Pancreas (tissue), 10 donors: ENCODE data around the gene GSTO2. TPM values are rescaled to one million over a fixed set of nuclear protein-coding genes. Genes with fewer than 3 reads are reported as not detected.

ENCODE experiments used
- ATAC-seq, 4 donors: fragments of 200-7000 bp; cut with Tn5 transposase; one replicate each; pipeline versions ENCODE4 v1.8.0 to v1.9.1; 2020; ENCODE audit warnings: mild to moderate bottlenecking in 4 of 4, moderate library complexity in 4 of 4
- DNase-seq, 6 donors: peaks; one replicate each; pipeline ENCODE4 v3.0.0-alpha.2; 2020
- FAIRE-seq: peaks from 2 replicates; lab custom pipeline; 2012; peaks lifted over from hg19 to GRCh38; lab: Jason Lieb, UNC
- H3K27ac ChIP-seq, 4 donors: fragments of 200-600 bp; sonication (generic); 1 replicate in 3 of 4; 2 replicates in 1 of 4; pipeline versions ENCODE4 v1.5.0 to v1.8.0; 2020
- H3K27me3 ChIP-seq, 4 donors: fragments of 200-600 bp; one replicate each; pipeline ENCODE4 v1.8.0; 2021
- H3K36me3 ChIP-seq, 3 donors: fragments of 200-600 bp; sonication (generic) in 1 of 3; one replicate each; pipeline versions ENCODE4 v1.5.0 to v1.8.0; 2020 to 2021
- H3K4me1 ChIP-seq, 3 donors: fragments of 200-600 bp; one replicate each; pipeline ENCODE4 v1.8.0; 2021
- H3K4me3 ChIP-seq, 4 donors: fragments of 200-600 bp; sonication (generic) in 2 of 4; one replicate each; pipeline versions ENCODE4 v1.5.0 to v1.8.0; 2020 to 2021
- H3K9me3 ChIP-seq, 4 donors: fragments of 200-600 bp; one replicate each; pipeline ENCODE4 v1.8.0; 2021
- CTCF ChIP-seq, 4 donors: fragments of 200-600 bp; sonication (generic) in 3 of 4; IDR thresholded peaks; one replicate each; pipeline versions ENCODE4 v1.5.0 to v1.8.0; 2021; ENCODE audit warnings: antibody characterized with exemption in 4 of 4
- WGBS, 2 donors: extraction: QIAGEN DNeasy Blood & Tissue Kit; methylation state at CpG; one replicate each; pipeline ENCODE4 v1.1.7; 2013; 5-methylcytosine and 5-hydroxymethylcytosine counted together
- intact Hi-C, 3 donors: fragments of 100-400 bp; cut with DNase I; formaldehyde crosslinking; loops; one replicate each; pipeline versions ENCODE4 v1.11.1 to v1.14.2; 2022
- polyA plus RNA-seq, 2 donors: library from polyadenylated mRNA; stranded (reverse); fragments of 200-250 nt; gene quantifications; one replicate each; pipeline ENCODE4 v1.2.3, GENCODE V29; 2013
- total RNA-seq, 6 donors: library from RNA; stranded (reverse); fragmentation: NEBNext Ultra II Directional in 4 of 6; extraction: Animal tissue kit (Norgen Biotek cat#: 25700) in 4 of 6; gene quantifications; one replicate each; pipeline versions ENCODE4 v1.2.1 to v1.2.4, GENCODE V29; 2021 to 2023
- donor health status: healthy with polysubstance abuse.
- donor health status: DM: no; HTN: no; CAD: no; lungs with moderate emphysema.
- donor health status: DM: no; HTN: no; CAD: no.
- donor health status: control.
- donor health status: control.
- donor health status: Bipolar disorder and iron deficiency.
- donor health status: DM: yes; HTN: yes; CAD: no.
- donor health status: DM: no; HTN: no; CAD: no.
- donor health status: DM: no; HTN: no; CAD: no.
- donor health status: DM: yes; HTN: yes; CAD: no.

The GSTO2 gene
- total and polyA plus RNA-seq, 8 donors = 13.8 to 28.1 (median 18.2) TPM

DNA sequence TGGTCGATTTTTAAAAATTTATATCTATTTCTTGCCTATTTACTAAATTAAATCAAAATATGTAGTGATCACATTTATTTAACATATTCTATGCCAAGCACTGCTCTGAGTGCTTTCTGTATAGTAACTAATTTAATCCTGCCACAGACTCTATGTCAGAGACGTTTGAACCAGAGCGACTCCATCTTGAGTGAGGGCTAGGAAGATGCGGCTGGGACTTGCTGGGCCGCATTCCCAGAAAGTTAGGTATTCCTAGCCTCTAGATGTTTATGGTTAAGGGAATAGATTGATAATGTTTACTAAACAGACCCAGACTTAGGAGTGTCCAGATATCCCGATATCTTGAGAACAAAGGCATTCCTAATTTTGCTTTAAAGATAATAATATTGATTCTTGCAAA, 17.5 kb upstream of the GSTO2 start:
- Histone ChIP-seq H3K4me1 (peaks cover 5 to 14% (median 7%) of the 10 kb centered on the region in 3 donors), H3K27me3 (no peaks in the 10 kb centered on the region), H3K27ac (no peak overlapping the region), H3K4me3 (no peak overlapping the region), H3K9me3 (no peaks in the 10 kb centered on the region), H3K36me3 (no peaks in the 10 kb centered on the region)
- FAIRE-seq (no peak), ATAC-seq (no peak), DNase-seq (no peak)
- no peak for TF ChIP-seq CTCF (IDR thresholded peaks at IDR 0.05)
- intact Hi-C loops = no loop called here
- WGBS, 2 donors = 66 to 73% methylated on average over 6 of the region's 6 CpGs

DNA sequence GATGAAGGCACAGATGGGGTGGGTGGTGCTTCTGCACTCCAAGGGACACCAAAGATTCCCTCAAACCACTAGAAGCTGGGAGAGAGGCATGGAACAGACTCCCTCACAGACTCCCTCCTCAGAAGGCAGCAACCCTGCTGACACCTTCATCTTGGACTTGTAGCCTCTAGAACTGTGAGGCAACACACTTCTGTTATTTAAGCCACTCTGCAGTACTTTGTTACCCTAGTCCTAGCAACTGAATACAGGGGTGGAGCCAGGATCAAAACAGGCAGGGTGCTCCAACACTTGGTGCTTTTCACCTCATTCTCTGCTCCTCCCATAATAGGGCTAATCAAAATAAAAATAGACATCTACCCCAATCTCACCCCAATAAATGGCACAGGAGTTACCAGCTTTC, 16.6 kb upstream of the GSTO2 start:
- intact Hi-C loops = no loop called here
- FAIRE-seq (no peak), DNase-seq (no peak), ATAC-seq (no peak)
- Histone ChIP-seq H3K9me3 (no peaks in the 10 kb centered on the region), H3K27ac (peak overlapping the region in 1 of 4 donors; percentile 27), H3K27me3 (no peaks in the 10 kb centered on the region), H3K4me3 (no peak overlapping the region), H3K4me1 (peaks cover 7 to 22% (median 15%) of the 10 kb centered on the region in 3 donors), H3K36me3 (no peaks in the 10 kb centered on the region)
- TF ChIP-seq CTCF (IDR thresholded peaks at IDR 0.05) = no peak

GRCh38 chr10:104253106-104253505, 15.9 kb upstream of the GSTO2 start:
- Histone ChIP-seq H3K4me3 (no peak overlapping the region), H3K4me1 (peaks cover 7 to 22% (median 15%) of the 10 kb centered on the region in 3 donors), H3K27ac (peak overlapping the region in 2 of 4 donors; percentile 14 to 27), H3K9me3 (no peaks in the 10 kb centered on the region), H3K36me3 (peaks cover 0 to 2% (median 0%) of the 10 kb centered on the region in 3 donors), H3K27me3 (no peaks in the 10 kb centered on the region)
- FAIRE-seq = no peak
- TF ChIP-seq CTCF (IDR thresholded peaks at IDR 0.05) = no peak
- intact Hi-C loops = no loop called here
- peak in 2 of 4 donors; percentile 5 to 16 for ATAC-seq
- WGBS, 2 donors = 62 to 67% methylated on average over 2 of the region's 2 CpGs
- no peak for DNase-seq

GRCh38 chr10:104253606-104254410, 15.2 kb upstream of the GSTO2 start:
- peak overlapping the region in 3 of 4 donors; percentile 48 to 94 (median 77) for H3K4me3 ChIP-seq
- no peaks in the 10 kb centered on the region for H3K9me3 ChIP-seq
- peaks cover 7 to 22% (median 15%) of the 10 kb centered on the region in 3 donors for H3K4me1 ChIP-seq
- TF ChIP-seq CTCF (IDR thresholded peaks at IDR 0.05) = no peak
- WGBS, 2 donors = 61 to 67% methylated on average over 10 of the region's 10 CpGs
- ATAC-seq = no peak
- H3K27me3 ChIP-seq = no peaks in the 10 kb centered on the region
- H3K27ac ChIP-seq = peak overlapping the region; percentile 82 to 97 (median 89)
- H3K36me3 ChIP-seq = peaks cover 0 to 3% (median 0%) of the 10 kb centered on the region in 3 donors
- no peak for FAIRE-seq
- intact Hi-C loops = no loop called here
- DNase-seq = no peak
